Measurements from ENCODE around the gene NGB. TPM values are rescaled to one million over a fixed set of nuclear protein-coding genes. Genes with fewer than 3 reads are reported as not detected.

Gene NGB
- total RNA-seq, 4 donors from 2014 or later = 2.7 to 4.6 (median 3.6) TPM

DNA sequence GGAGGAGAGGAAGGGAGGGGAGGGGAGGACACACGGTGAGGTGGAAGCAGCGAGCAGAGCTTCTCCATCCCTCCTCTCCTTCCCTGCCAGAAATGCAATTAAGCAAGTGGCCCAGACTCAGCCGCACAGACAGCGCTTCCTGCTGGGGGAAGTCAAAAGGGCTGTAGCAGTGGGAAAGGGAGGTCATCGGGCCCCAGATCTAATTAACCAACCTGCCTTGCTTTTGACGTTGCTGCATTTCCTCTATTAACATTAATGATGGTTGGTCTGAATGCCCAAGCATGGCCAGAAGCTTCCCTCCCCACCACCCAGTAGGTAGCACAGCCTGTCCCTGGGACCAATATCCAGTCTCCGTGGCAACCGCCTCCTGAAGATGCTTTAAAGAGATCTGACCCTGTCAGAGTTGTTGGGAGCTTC lies 4.6 kb upstream of the NGB start:
- TF ChIP-seq POLR2A (IDR thresholded peaks at IDR 0.05; ENCODE audit: low read depth) (no peak), EP300 (IDR thresholded peaks at IDR 0.05) (no peak), CTCF (IDR thresholded peaks at IDR 0.05) (no peak), POLR2AphosphoS5 (IDR thresholded peaks at IDR 0.05) (no peak)
- Histone ChIP-seq H3K4me3 (no peak overlapping the region), H3K36me3 (peaks cover 41 to 50% (median 46%) of the 10 kb centered on the region in 4 donors), H3K9me3 (peaks cover 0 to 6% (median 0%) of the 10 kb centered on the region in 4 donors), H3K27me3 (peaks cover 0 to 31% (median 6%) of the 10 kb centered on the region in 4 donors), H3K4me1 (peaks cover 0 to 8% (median 7%) of the 10 kb centered on the region in 4 donors), H3K27ac (replicated peaks in 1 of 4) (no peak overlapping the region)
- intact Hi-C loops (cut with DNase I) = no loop called here
- 54% methylated on average over 8 of the region's 8 CpGs for WGBS
- DNase-seq (ENCODE audit: extremely low spot score) = no peak

DNA sequence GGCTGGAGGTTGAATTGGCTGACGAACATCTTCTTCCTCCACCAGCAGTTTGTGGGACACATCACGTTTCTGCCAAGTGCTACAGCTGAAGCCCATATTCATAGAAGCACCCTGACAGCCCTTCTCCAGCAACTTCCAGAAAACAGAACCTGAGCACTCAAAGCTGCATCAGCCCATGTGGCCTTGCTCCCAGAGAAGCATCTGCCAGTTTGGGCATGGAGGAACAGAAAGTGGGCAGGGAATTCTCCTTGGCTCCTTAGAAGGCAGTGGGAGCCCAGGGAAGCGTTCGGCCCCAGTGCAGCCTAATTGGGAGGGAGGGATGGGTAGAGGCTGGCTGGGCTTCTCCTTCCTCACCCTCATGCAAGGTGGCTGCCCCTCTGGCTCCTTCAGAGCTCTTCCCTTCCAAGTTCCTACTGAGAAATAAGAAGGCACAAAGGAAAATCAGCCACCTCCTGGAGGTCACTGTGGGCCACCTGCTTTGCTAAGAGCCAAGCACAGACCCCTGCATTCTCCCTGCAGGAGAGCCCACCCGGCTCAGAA lies 4.1 kb upstream of the NGB start:
- intact Hi-C loops (cut with DNase I) = no loop called here
- no peak for DNase-seq (ENCODE audit: extremely low spot score)
- H3K36me3 ChIP-seq = peaks cover 38 to 45% (median 41%) of the 10 kb centered on the region in 4 donors

DNA sequence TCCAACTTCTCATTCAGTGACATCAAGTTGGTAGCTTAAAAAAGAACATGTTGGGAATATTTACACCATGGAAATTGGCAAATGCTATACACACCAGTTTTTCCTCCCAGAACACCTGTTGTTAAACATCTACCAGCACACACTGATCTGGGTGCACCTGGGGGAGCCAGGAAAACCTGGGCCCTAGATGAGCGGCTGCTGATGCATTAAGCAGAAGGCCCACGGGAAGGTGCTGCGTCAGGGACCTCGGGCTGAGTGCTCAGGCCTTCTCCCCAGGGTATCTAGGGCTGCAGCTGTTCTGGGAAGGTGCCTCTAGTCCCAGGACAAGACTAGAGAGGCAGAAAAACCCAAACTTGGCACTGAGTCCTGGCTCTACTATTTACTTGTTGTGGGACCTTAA lies 2.8 kb upstream of the NGB start:
- intact Hi-C loops (cut with DNase I) = no loop called here
- H3K9me3 ChIP-seq = peaks cover 0 to 6% (median 0%) of the 10 kb centered on the region in 4 donors
- peaks cover 0 to 13% (median 9%) of the 10 kb centered on the region in 4 donors for H3K4me1 ChIP-seq
- no peak overlapping the region for H3K4me3 ChIP-seq
- no peak overlapping the region for H3K27ac ChIP-seq (replicated peaks in 1 of 4)
- WGBS = 68% methylated on average over 4 of the region's 4 CpGs
- DNase-seq (ENCODE audit: extremely low spot score) = no peak
- peaks cover 25 to 32% (median 28%) of the 10 kb centered on the region in 4 donors for H3K36me3 ChIP-seq
- TF ChIP-seq EP300 (IDR thresholded peaks at IDR 0.05) = no peak
- TF ChIP-seq POLR2A (IDR thresholded peaks at IDR 0.05; ENCODE audit: low read depth) = no peak
- TF ChIP-seq CTCF (IDR thresholded peaks at IDR 0.05) = no peak
- no peak for TF ChIP-seq POLR2AphosphoS5 (IDR thresholded peaks at IDR 0.05)
- peaks cover 0 to 48% (median 9%) of the 10 kb centered on the region in 4 donors for H3K27me3 ChIP-seq

More for the DNA sequence above, 4.1 kb upstream of the NGB start:
- Histone ChIP-seq H3K4me1 (peaks cover 0 to 13% (median 9%) of the 10 kb centered on the region in 4 donors), H3K27ac (replicated peaks in 1 of 4) (no peak overlapping the region), H3K9me3 (peaks cover 0 to 6% (median 0%) of the 10 kb centered on the region in 4 donors), H3K4me3 (no peak overlapping the region), H3K27me3 (peaks cover 0 to 36% (median 9%) of the 10 kb centered on the region in 4 donors)
- whole genome bisulfite sequencing = 51% methylated on average over 5 of the region's 5 CpGs
- TF ChIP-seq POLR2A (IDR thresholded peaks at IDR 0.05; ENCODE audit: low read depth) = no peak
- no peak for TF ChIP-seq POLR2AphosphoS5 (IDR thresholded peaks at IDR 0.05)
- TF ChIP-seq EP300 (IDR thresholded peaks at IDR 0.05) = no peak
- TF ChIP-seq CTCF (IDR thresholded peaks at IDR 0.05) = no peak

- Histone ChIP-seq H3K4me3 (no peak overlapping the region), H3K9me3 (peaks cover 0 to 17% (median 12%) of the 10 kb centered on the region in 4 donors), H3K27ac (replicated peaks in 1 of 4) (no peak overlapping the region), H3K4me1 (peaks cover 0 to 13% (median 9%) of the 10 kb centered on the region in 4 donors), H3K36me3 (peaks cover 9 to 17% (median 13%) of the 10 kb centered on the region in 4 donors), H3K27me3 (peaks cover 0 to 62% (median 11%) of the 10 kb centered on the region in 4 donors)
- DNase-seq (ENCODE audit: extremely low spot score) = no peak
- 96% methylated on average over 4 of the region's 4 CpGs for WGBS
- intact Hi-C loops (cut with DNase I) = no loop called here
- no peak for TF ChIP-seq POLR2AphosphoS5 (IDR thresholded peaks at IDR 0.05)
- TF ChIP-seq POLR2A (IDR thresholded peaks at IDR 0.05; ENCODE audit: low read depth) = no peak
- no peak for TF ChIP-seq EP300 (IDR thresholded peaks at IDR 0.05)
- TF ChIP-seq CTCF (IDR thresholded peaks at IDR 0.05) = no peak
Measured at GRCh38 chr14:77272261-77272660, 1.3 kb upstream of the NGB start.

Data from esophagus muscularis mucosa (tissue), 4 donors.